Activated CD8-positive, alpha-beta T cell treated with anti-CD3 and anti-CD28 coated beads for 36 hours (primary cell): ENCODE measurements around the gene SRPK2. TPM values are rescaled to one million over a fixed set of nuclear protein-coding genes. Genes with fewer than 3 reads are reported as not detected.

Source experiments
- ATAC-seq: fragments of 200-7000 bp; cut with Tn5 transposase; one replicate; pipeline ENCODE4 v1.10.0; 2021; ENCODE audit warnings: mild to moderate bottlenecking, moderate library complexity
- CTCF ChIA-PET: fragments of 350-600 bp; sonication (Branson Sonifier 250); formaldehyde crosslinking; loops from one replicate; lab custom pipeline; 2021; ENCODE audit warnings: antibody characterized with exemption; lab: Charles Lee
- POLR2A ChIA-PET: fragments of 350-600 bp; sonication (Branson Sonifier 250); formaldehyde crosslinking; loops from one replicate; lab custom pipeline; 2021; ENCODE audit warnings: antibody characterized with exemption; lab: Charles Lee
- DNase-seq: peaks from one replicate; pipeline ENCODE4 v3.0.0-alpha.2; 2020
- H3K27ac Mint-ChIP-seq: one replicate; pipeline ENCODE4 v1.8.0; 2021; ENCODE audit warnings: mild to moderate bottlenecking, mixed read lengths
- H3K27me3 Mint-ChIP-seq: one replicate; pipeline ENCODE4 v1.8.0; 2021; ENCODE audit warnings: mixed read lengths
- H3K36me3 Mint-ChIP-seq: one replicate; pipeline ENCODE4 v1.8.0; 2021; ENCODE audit warnings: low read depth, mixed read lengths
- H3K4me1 Mint-ChIP-seq: one replicate; pipeline ENCODE4 v1.8.0; 2021; ENCODE audit warnings: low read depth, mixed read lengths
- H3K4me3 Mint-ChIP-seq: one replicate; pipeline ENCODE4 v1.8.0; 2021; ENCODE audit warnings: mild to moderate bottlenecking, moderate library complexity, mixed read lengths
- H3K9me3 Mint-ChIP-seq: one replicate; pipeline ENCODE4 v1.8.0; 2021; ENCODE audit warnings: mixed read lengths
- CTCF ChIP-seq: fragments of 200-600 bp; IDR thresholded peaks from one replicate; pipeline ENCODE4 v1.8.0; 2022; ENCODE audit warnings: antibody characterized with exemption, mild to moderate bottlenecking
- intact Hi-C: fragments of 100-400 bp; cut with micrococcal nuclease; formaldehyde crosslinking; loops from one replicate; pipeline ENCODE4 v1.10.0; 2022
- total RNA-seq, 2 experiments: library from RNA; stranded (reverse); gene quantifications; one replicate each; pipeline ENCODE4 v1.2.3, GENCODE V29; 2021

SRPK2 gene
- total RNA-seq, 2 experiments from 2014 or later = 32.9 to 33.5 TPM

- Mint-ChIP-seq H3K36me3 (peaks cover 61% of the 10 kb centered on the region), H3K27me3 (no peaks in the 10 kb centered on the region), H3K4me1 (peaks cover 52% of the 10 kb centered on the region), H3K9me3 (no peaks in the 10 kb centered on the region), H3K4me3 (no peak overlapping the region), H3K27ac (peak overlapping the region; percentile 78)
- intact Hi-C loops = no loop called here
- POLR2A ChIA-PET = no interaction called here
- CTCF ChIA-PET = interaction anchor here (1.0 kb wide), 1 partner anchor 122 kb away, joined by 3 read pairs; no protein-coding TSS in a partner anchor
- no peak for ATAC-seq
- no peak for TF ChIP-seq CTCF
- no peak for DNase-seq
Measured at GRCh38 chr7:105102557-105103352, 286.0 kb downstream of the SRPK2 start.

GRCh38 chr7:105101864-105102263 lies 286.9 kb downstream of the SRPK2 start:
- intact Hi-C loops = no loop called here
- no peak for DNase-seq
- Mint-ChIP-seq H3K9me3 (no peaks in the 10 kb centered on the region), H3K4me1 (peaks cover 59% of the 10 kb centered on the region), H3K36me3 (peaks cover 59% of the 10 kb centered on the region), H3K27ac (peak overlapping the region; percentile 34), H3K4me3 (no peak overlapping the region), H3K27me3 (no peaks in the 10 kb centered on the region)
- CTCF ChIA-PET = interaction anchor here (1.0 to 1.6 kb wide), 2 partner anchors 8 to 121 kb away, joined by 3 read pairs; no protein-coding TSS in a partner anchor
- POLR2A ChIA-PET = no interaction called here
- TF ChIP-seq CTCF = no peak
- no peak for ATAC-seq

- intact Hi-C loops = no loop called here
- CTCF ChIA-PET = interaction anchor here (0.7 kb wide), 1 partner anchor 19 kb away, joined by 3 read pairs; no protein-coding TSS in a partner anchor
- H3K9me3 Mint-ChIP-seq = no peaks in the 10 kb centered on the region
- no peak for TF ChIP-seq CTCF
- POLR2A ChIA-PET = interaction anchor here (1.1 to 2.2 kb wide), 2 partner anchors 10 to 59 kb away, joined by 3 to 5 read pairs; no protein-coding TSS in a partner anchor
- no peak for DNase-seq
- peaks cover 70% of the 10 kb centered on the region for H3K4me1 Mint-ChIP-seq
- ATAC-seq = peak; percentile 85
- H3K36me3 Mint-ChIP-seq = peaks cover 61% of the 10 kb centered on the region
- H3K4me3 Mint-ChIP-seq = peak overlapping the region; percentile 6
- peak overlapping the region; percentile 80 for H3K27ac Mint-ChIP-seq
- H3K27me3 Mint-ChIP-seq = no peaks in the 10 kb centered on the region
Measured at GRCh38 chr7:105098863-105099515, 289.7 kb downstream of the SRPK2 start.

- H3K9me3 Mint-ChIP-seq = no peaks in the 10 kb centered on the region
- peak overlapping the region; percentile 69 for H3K27ac Mint-ChIP-seq
- intact Hi-C loops = no loop called here
- no peaks in the 10 kb centered on the region for H3K27me3 Mint-ChIP-seq
- peak overlapping the region; percentile 11 for H3K4me3 Mint-ChIP-seq
- no peak for TF ChIP-seq CTCF
- H3K4me1 Mint-ChIP-seq = peaks cover 61% of the 10 kb centered on the region
- CTCF ChIA-PET = no interaction called here
- peaks cover 58% of the 10 kb centered on the region for H3K36me3 Mint-ChIP-seq
- ATAC-seq (no peak), DNase-seq (no peak)
- POLR2A ChIA-PET = interaction anchor here (0.6 to 2.2 kb wide), 3 partner anchors 12 to 84 kb away, joined by 3 to 5 read pairs (median 4); partner anchors contain the start of gene KMT2E
Measured at GRCh38 chr7:105097619-105098018, 291.1 kb downstream of the SRPK2 start.
